Tibial nerve (tissue), 4 donors: ENCODE measurements around the gene GORAB.

ENCODE experiments used
- EP300 ChIP-seq, 2 donors: sonication (generic); formaldehyde crosslinking; IDR thresholded peaks; one replicate each; pipeline ENCODE4 v1.6.1; 2017; ENCODE audit warnings: antibody characterized with exemption in 2 of 2, mild to moderate bottlenecking in 1 of 2
- POLR2A ChIP-seq, 2 donors: fragments of 450-650 bp; IDR thresholded peaks; one replicate each; pipeline ENCODE4 v1.6.1; 2017; ENCODE audit warnings: antibody characterized with exemption in 2 of 2, mild to moderate bottlenecking in 2 of 2, moderate library complexity in 2 of 2
- TF ChIP-seq, protein P1 (sequence below), 5 experiments: fragments of 200-600 bp in 3 of 5; fragments of 450-650 bp in 2 of 5; sonication (generic) in 3 of 5; IDR thresholded peaks; one replicate each; pipeline ENCODE4 v1.5.1; 2016 to 2019; ENCODE audit warnings: antibody characterized with exemption in 5 of 5, mild to moderate bottlenecking in 3 of 5, moderate library complexity in 2 of 5

DNA sequence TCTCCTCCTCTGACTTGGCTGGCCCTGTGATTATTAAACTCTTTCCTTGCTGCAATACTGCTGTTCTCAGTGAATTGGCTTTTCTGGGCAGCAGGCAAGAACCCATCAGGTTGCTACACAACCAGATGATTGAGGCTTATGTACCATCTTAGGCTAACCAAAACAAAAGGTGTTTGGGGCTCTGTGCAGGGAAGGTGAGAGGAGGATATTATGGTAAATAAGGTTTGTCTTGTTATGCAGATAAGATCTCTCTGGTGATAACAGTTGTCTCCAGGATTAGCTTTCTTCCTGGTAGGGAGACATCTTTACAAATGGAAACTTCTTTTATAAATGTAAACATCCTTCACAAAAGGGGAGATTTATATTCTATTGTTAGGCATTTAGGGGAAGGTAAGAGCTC, 44.5 kb upstream of the GORAB start:
- TF ChIP-seq, protein P1, sequence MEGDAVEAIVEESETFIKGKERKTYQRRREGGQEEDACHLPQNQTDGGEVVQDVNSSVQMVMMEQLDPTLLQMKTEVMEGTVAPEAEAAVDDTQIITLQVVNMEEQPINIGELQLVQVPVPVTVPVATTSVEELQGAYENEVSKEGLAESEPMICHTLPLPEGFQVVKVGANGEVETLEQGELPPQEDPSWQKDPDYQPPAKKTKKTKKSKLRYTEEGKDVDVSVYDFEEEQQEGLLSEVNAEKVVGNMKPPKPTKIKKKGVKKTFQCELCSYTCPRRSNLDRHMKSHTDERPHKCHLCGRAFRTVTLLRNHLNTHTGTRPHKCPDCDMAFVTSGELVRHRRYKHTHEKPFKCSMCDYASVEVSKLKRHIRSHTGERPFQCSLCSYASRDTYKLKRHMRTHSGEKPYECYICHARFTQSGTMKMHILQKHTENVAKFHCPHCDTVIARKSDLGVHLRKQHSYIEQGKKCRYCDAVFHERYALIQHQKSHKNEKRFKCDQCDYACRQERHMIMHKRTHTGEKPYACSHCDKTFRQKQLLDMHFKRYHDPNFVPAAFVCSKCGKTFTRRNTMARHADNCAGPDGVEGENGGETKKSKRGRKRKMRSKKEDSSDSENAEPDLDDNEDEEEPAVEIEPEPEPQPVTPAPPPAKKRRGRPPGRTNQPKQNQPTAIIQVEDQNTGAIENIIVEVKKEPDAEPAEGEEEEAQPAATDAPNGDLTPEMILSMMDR (IDR thresholded peaks at IDR 0.05) = no peak
- no peak for TF ChIP-seq EP300 (IDR thresholded peaks at IDR 0.05)
- TF ChIP-seq POLR2A (IDR thresholded peaks at IDR 0.05) = no peak
